GM12878 (cell line): ENCODE results near the gene FLOT1. TPM values are rescaled to one million over a fixed set of nuclear protein-coding genes. Genes with fewer than 3 reads are reported as not detected.

Experiments
- ATAC-seq: fragments of 200-7000 bp; cut with Tn5 transposase; 3 replicates; pipeline ENCODE4 v1.9.1; 2020; ENCODE audit warnings: mild to moderate bottlenecking, moderate library complexity
- BruUV-seq: library from RNA; stranded (reverse); fragments of 400-500 nt; replicated peaks from 2 replicates; lab custom pipeline; 2021; lab: Mats Ljungman, UMichigan
- CTCF ChIA-PET: fragments of 300-600 bp; sonication (Branson Sonifier 250); formaldehyde crosslinking; extraction: SDS; loops from one replicate; lab custom pipeline; 2021; ENCODE audit warnings: inconsistent platforms; lab: Yijun Ruan, JAX
- POLR2A ChIA-PET: fragments of 350-600 bp; formaldehyde crosslinking; extraction: SDS; loops from one replicate; lab custom pipeline; 2021; ENCODE audit warnings: inconsistent platforms; lab: Charles Lee
- RAD21 ChIA-PET: fragments of 300-600 bp; sonication (Branson Sonifier 250); formaldehyde crosslinking; loops from one replicate; lab custom pipeline; 2023; ENCODE audit warnings: antibody characterized with exemption; ENCODE audit not compliant: unreplicated experiment; lab: Charles Lee
- SMC1A ChIA-PET: fragments of 300-600 bp; sonication (Branson Sonifier 250); formaldehyde crosslinking; loops from one replicate; lab custom pipeline; 2023; ENCODE audit not compliant: unreplicated experiment, uncharacterized antibody; lab: Charles Lee
- DNase-seq: peaks from one replicate; pipeline ENCODE4 v3.0.0-alpha.2; 2011; ENCODE audit warnings: low read depth, low spot score
- FAIRE-seq: peaks from 3 replicates; lab custom pipeline; 2011; peaks lifted over from hg19 to GRCh38; lab: Jason Lieb, UNC
- H2AFZ ChIP-seq: 2 replicates; pipeline ENCODE4 v1.6.0; 2011; ENCODE audit warnings: low read depth, low read length, control low read depth; ENCODE audit not compliant: control insufficient read depth
- H3K27ac ChIP-seq: 2 replicates; pipeline ENCODE4 v1.5.1; 2011; ENCODE audit warnings: control low read depth; ENCODE audit not compliant: control insufficient read depth, insufficient read depth
- H3K27me3 ChIP-seq, 2 experiments: replicated peaks in 1 of 2; 2 replicates each; pipeline versions ENCODE4 v1.6.0 to v1.6.1; 2011; ENCODE audit warnings: low read length in 1 of 2; ENCODE audit not compliant: control insufficient read depth in 2 of 2, insufficient read depth in 2 of 2
- H3K36me3 ChIP-seq, 2 experiments: 2 replicates each; pipeline ENCODE4 v1.5.1; 2011; ENCODE audit warnings: low read length in 1 of 2; ENCODE audit not compliant: control insufficient read depth in 2 of 2, insufficient read depth in 2 of 2
- H3K4me1 ChIP-seq: 2 replicates; pipeline ENCODE4 v1.6.1; 2011; ENCODE audit warnings: mild to moderate bottlenecking, low read length, moderate library complexity, mixed read lengths; ENCODE audit not compliant: control insufficient read depth, insufficient read depth
- H3K4me2 ChIP-seq: 2 replicates; pipeline ENCODE4 v1.6.0; 2011; ENCODE audit warnings: control low read depth; ENCODE audit not compliant: control insufficient read depth, insufficient read depth
- H3K4me3 ChIP-seq: fragments of 200-600 bp; sonication (generic); 2 replicates; pipeline ENCODE4 v1.5.1; 2016
- H3K79me2 ChIP-seq: 2 replicates; pipeline ENCODE4 v1.6.0; 2011; ENCODE audit warnings: low read length; ENCODE audit not compliant: control insufficient read depth, insufficient read depth
- H3K9ac ChIP-seq: 2 replicates; pipeline ENCODE4 v1.8.0; 2011; ENCODE audit warnings: low read length, control low read depth, mixed read lengths; ENCODE audit not compliant: control insufficient read depth, insufficient read depth
- H3K9me3 ChIP-seq: replicated peaks from 3 replicates; pipeline ENCODE4 v1.5.1; 2011; ENCODE audit warnings: mild to moderate bottlenecking, low read length; ENCODE audit not compliant: control insufficient read depth, insufficient read depth
- H4K20me1 ChIP-seq: 2 replicates; pipeline ENCODE4 v1.6.0; 2011; ENCODE audit not compliant: control insufficient read depth, insufficient read depth
- CHD1 ChIP-seq: IDR thresholded peaks from 2 replicates; pipeline ENCODE4 v1.6.1; 2012; ENCODE audit warnings: low read depth, low read length, improper control_type of control experiment
- DPF2 ChIP-seq: fragments of 450-650 bp; IDR thresholded peaks from 2 replicates; pipeline ENCODE4 v1.6.1; 2017; ENCODE audit warnings: mild to moderate bottlenecking
- EED ChIP-seq: sonication (generic); IDR thresholded peaks from 2 replicates; pipeline ENCODE4 v1.6.1; 2016; ENCODE audit warnings: antibody characterized with exemption, low read depth
- EP300 ChIP-seq, 2 experiments: fragments of 150-350 bp in 1 of 2; IDR thresholded peaks; 2 replicates each; pipeline ENCODE4 v1.6.1; 2011 to 2012; ENCODE audit warnings: low read depth in 2 of 2, low read length in 2 of 2, borderline replicate concordance in 1 of 2, improper control_type of control experiment in 1 of 2, inconsistent platforms in 1 of 2; ENCODE audit not compliant: control insufficient read depth in 1 of 2
- GABPA ChIP-seq: IDR thresholded peaks from 2 replicates; pipeline ENCODE4 v1.6.1; 2014; ENCODE audit warnings: antibody characterized with exemption, low read depth, mild to moderate bottlenecking, inconsistent platforms
- NFXL1 ChIP-seq: fragments of 450-650 bp; IDR thresholded peaks from 2 replicates; pipeline ENCODE4 v1.6.1; 2017; ENCODE audit warnings: antibody characterized with exemption, mild to moderate bottlenecking, borderline replicate concordance
- PML ChIP-seq: IDR thresholded peaks from 2 replicates; pipeline ENCODE4 v1.6.1; 2012; ENCODE audit warnings: low read length, inconsistent platforms
- POLR2A ChIP-seq: IDR thresholded peaks from 2 replicates; pipeline ENCODE4 v1.6.1; 2011; ENCODE audit warnings: low read depth, mild to moderate bottlenecking, low read length
- RUNX3 ChIP-seq: IDR thresholded peaks from 2 replicates; pipeline ENCODE4 v1.6.1; 2012; ENCODE audit warnings: low read length, inconsistent platforms
- SMAD5 ChIP-seq: IDR thresholded peaks from 2 replicates; pipeline ENCODE4 v1.6.1; 2016; ENCODE audit warnings: antibody characterized with exemption, low read depth
- TARDBP ChIP-seq: IDR thresholded peaks from 2 replicates; pipeline ENCODE4 v1.6.1; 2016; ENCODE audit warnings: borderline replicate concordance
- TCF12 ChIP-seq: IDR thresholded peaks from 2 replicates; pipeline ENCODE4 v1.6.1; 2011; ENCODE audit warnings: low read depth, mild to moderate bottlenecking, low read length
- WRNIP1 ChIP-seq: IDR thresholded peaks from 2 replicates; pipeline ENCODE4 v1.6.1; 2011; ENCODE audit warnings: low read depth, low read length, improper control_type of control experiment, borderline replicate concordance
- ZNF207 ChIP-seq: fragments of 450-650 bp; IDR thresholded peaks from 2 replicates; pipeline ENCODE4 v1.6.1; 2014; ENCODE audit warnings: antibody characterized with exemption, mild to moderate bottlenecking, borderline replicate concordance
- WGBS: methylation state at CpG from one replicate; pipeline ENCODE4 v1.1.6; 2016; ENCODE audit warnings: low lambda C conversion rate; ENCODE audit not compliant: insufficient replicate concordance, insufficient coverage; ENCODE audit errors: missing lambda C conversion rate; 5-methylcytosine and 5-hydroxymethylcytosine counted together
- in situ Hi-C: fragments of 300-500 bp; cut with MboI; formaldehyde crosslinking; loops from 9 replicates; pipeline ENCODE4 v1.14.3; 2018; ENCODE audit warnings: mixed read lengths
- intact Hi-C: fragments of 100-400 bp; cut with micrococcal nuclease; formaldehyde crosslinking; loops from one replicate; pipeline ENCODE4 v1.14.2; 2022; ENCODE audit not compliant: unreplicated experiment
- polyA plus RNA-seq, 11 experiments: library from polyadenylated mRNA; depleted of rRNA in 4 of 11; unstranded in 6 of 11; stranded (reverse) in 5 of 11; fragments of >200 nt; fragmentation: Nextera tagmentation in 4 of 11; fragmentation: Illumina TruSeq in 1 of 11; extraction: Ambion mirVana in 4 of 11; extraction: Trizol in 1 of 11; gene quantifications; 1 replicate in 1 of 11; 2 replicates in 10 of 11; pipeline versions ENCODE4 v1.2.1 to v1.2.3, GENCODE V29; 2011 to 2016; ENCODE audit warnings: inconsistent platforms in 2 of 11, missing spikeins in 2 of 11, low read depth in 1 of 11
- total RNA-seq, 4 experiments: library from RNA; depleted of rRNA in 3 of 4; stranded (reverse); fragments of >200 nt in 3 of 4; fragmentation: Illumina TruSeq in 1 of 4; extraction: Trizol in 1 of 4; gene quantifications; 2 replicates each; pipeline versions ENCODE4 v1.2.1 to v1.2.3, GENCODE V29; 2013 to 2021
- TF ChIP-seq, protein P1 (sequence below): fragments of 450-650 bp; IDR thresholded peaks from 2 replicates; pipeline ENCODE4 v1.6.1; 2016; ENCODE audit warnings: mild to moderate bottlenecking
- TF ChIP-seq, protein P2 (sequence below): fragments of 450-650 bp; IDR thresholded peaks from 2 replicates; pipeline ENCODE4 v1.6.1; 2018; ENCODE audit warnings: mild to moderate bottlenecking, low read depth, moderate library complexity; ENCODE audit not compliant: partially characterized antibody

Gene FLOT1
- total and polyA plus RNA-seq, 10 of the 15 experiments (the other 5 are each of a cell fraction or from before 2014, with no cell fraction given) = 12.3 to 153 (median 112) TPM

DNA sequence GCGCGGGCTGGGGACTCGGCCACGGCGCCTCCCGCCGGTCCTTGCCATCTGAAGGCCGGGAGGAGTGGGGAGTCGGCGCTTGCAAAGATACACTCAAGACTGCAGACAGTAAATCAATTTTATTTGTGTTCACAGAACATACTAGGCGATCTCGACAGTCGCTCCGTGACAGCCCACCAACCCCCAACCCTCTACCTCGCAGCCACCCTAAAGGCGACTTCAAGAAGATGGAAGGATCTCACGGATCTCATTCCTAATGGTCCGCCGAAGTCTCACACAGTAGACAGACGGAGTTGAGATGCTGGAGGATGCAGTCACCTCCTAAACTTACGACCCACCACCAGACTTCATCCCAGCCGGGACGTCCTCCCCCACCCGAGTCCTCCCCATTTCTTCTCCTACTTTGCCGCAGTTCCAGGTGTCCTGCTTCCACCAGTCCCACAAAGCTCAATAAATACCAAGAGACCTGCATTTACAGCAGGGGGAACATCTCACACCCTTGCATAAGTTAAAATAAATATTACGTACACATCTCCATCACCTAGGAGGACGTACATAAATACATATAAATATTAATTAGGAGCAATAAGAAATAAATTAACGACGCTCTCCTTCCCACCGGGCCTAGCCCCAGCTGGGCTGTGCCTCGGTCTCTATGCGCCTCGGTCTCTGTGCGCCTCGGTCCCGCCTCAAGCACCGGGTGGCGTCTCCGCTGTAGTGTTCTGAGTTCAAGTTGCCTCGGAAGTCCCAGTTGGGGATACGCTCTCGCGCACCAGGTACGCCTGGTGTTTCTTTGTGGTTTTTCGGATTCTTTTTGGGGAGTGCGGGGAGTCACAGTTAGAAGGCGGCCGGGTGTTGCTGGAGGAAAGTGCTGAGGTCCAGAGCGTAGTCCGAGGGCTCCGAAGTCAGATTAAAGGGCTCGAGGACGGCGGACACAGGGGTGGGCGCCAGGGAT, 889 bp upstream of the FLOT1 start:
- Histone ChIP-seq H2AFZ (peak overlapping the region; percentile 73), H4K20me1 (no peaks in the 10 kb centered on the region), H3K9me3 (no peaks in the 10 kb centered on the region; the same call in 2 of the 3 replicates), H3K36me3 (peaks cover 6 to 10% of the 10 kb centered on the region in 2 experiments), H3K27ac (peak overlapping the region; percentile 72), H3K79me2 (peaks cover 37% of the 10 kb centered on the region), H3K4me2 (peak overlapping the region; percentile 89), H3K9ac (peak overlapping the region; percentile 73), H3K4me3 (peak overlapping the region; percentile 81), H3K27me3 (no peaks in the 10 kb centered on the region), H3K4me1 (peaks cover 15% of the 10 kb centered on the region)
- POLR2A ChIA-PET = interaction anchor here (0.7 to 9.4 kb wide), 8 partner anchors 18 to 138 kb away, joined by 3 to 89 read pairs (median 4); no protein-coding TSS in a partner anchor
- RAD21 ChIA-PET = interaction anchor here (0.6 to 3.7 kb wide), 10 partner anchors 10 to 169 kb away, joined by 3 to 22 read pairs (median 4); partner anchors contain the start of gene DDR1
- in situ Hi-C loops = no loop called here
- ATAC-seq (peak; percentile 24), FAIRE-seq (peak; percentile 73), DNase-seq (no peak)
- WGBS = 3% methylated on average over 55 of the region's 55 CpGs
- intact Hi-C loops = loop anchor here (1.0 to 2.0 kb wide), 2 partner anchors 14 to 67 kb away; no protein-coding TSS in a partner anchor
- CTCF ChIA-PET = interaction anchor here (1.0 to 2.2 kb wide), 10 partner anchors 9 to 202 kb away, joined by 3 to 8 read pairs (median 4); no protein-coding TSS in a partner anchor
- SMC1A ChIA-PET = interaction anchor here (1.1 to 10.0 kb wide), 3 partner anchors 14 to 134 kb away, joined by 4 to 122 read pairs (median 9); no protein-coding TSS in a partner anchor
- TSS peak; percentile 97 for BruUV-seq
- TF ChIP-seq EP300 (IDR thresholded peaks at IDR 0.05; ENCODE audit: borderline replicate concordance in 1 of 2, control insufficient read depth in 1 of 2, low read depth in 2 of 2, low read length in 2 of 2) (peak in 1 of 2 experiments; percentile 2; a peak in 1 of 4 replicates), PML (no peak), TARDBP (peak; percentile 39; the same call in 1 of the 2 replicates), ZNF207 (no peak), EED (peak; percentile 7; the same call in 1 of the 2 replicates), TCF12 (peak; percentile 3; the same call in 1 of the 2 replicates), SMAD5 (peak; percentile 54; the same call in 1 of the 2 replicates), GABPA (no peak), POLR2A (no peak), CHD1 (peak; percentile 51; the same call in 1 of the 2 replicates), NFXL1 (no peak; the same call in 1 of the 2 replicates), DPF2 (0 out of 2 replicates have a peak, but pooled peaks have one; percentile 8), WRNIP1 (peak; percentile 85; the same call in 1 of the 2 replicates), RUNX3 (peak; percentile 48)
- TF ChIP-seq, protein P1, sequence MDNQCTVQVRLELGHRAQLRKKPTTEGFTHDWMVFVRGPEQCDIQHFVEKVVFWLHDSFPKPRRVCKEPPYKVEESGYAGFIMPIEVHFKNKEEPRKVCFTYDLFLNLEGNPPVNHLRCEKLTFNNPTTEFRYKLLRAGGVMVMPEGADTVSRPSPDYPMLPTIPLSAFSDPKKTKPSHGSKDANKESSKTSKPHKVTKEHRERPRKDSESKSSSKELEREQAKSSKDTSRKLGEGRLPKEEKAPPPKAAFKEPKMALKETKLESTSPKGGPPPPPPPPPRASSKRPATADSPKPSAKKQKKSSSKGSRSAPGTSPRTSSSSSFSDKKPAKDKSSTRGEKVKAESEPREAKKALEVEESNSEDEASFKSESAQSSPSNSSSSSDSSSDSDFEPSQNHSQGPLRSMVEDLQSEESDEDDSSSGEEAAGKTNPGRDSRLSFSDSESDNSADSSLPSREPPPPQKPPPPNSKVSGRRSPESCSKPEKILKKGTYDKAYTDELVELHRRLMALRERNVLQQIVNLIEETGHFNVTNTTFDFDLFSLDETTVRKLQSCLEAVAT = peak; percentile 84
- TF ChIP-seq, protein P2, sequence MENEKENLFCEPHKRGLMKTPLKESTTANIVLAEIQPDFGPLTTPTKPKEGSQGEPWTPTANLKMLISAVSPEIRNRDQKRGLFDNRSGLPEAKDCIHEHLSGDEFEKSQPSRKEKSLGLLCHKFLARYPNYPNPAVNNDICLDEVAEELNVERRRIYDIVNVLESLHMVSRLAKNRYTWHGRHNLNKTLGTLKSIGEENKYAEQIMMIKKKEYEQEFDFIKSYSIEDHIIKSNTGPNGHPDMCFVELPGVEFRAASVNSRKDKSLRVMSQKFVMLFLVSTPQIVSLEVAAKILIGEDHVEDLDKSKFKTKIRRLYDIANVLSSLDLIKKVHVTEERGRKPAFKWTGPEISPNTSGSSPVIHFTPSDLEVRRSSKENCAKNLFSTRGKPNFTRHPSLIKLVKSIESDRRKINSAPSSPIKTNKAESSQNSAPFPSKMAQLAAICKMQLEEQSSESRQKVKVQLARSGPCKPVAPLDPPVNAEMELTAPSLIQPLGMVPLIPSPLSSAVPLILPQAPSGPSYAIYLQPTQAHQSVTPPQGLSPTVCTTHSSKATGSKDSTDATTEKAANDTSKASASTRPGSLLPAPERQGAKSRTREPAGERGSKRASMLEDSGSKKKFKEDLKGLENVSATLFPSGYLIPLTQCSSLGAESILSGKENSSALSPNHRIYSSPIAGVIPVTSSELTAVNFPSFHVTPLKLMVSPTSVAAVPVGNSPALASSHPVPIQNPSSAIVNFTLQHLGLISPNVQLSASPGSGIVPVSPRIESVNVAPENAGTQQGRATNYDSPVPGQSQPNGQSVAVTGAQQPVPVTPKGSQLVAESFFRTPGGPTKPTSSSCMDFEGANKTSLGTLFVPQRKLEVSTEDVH = no peak
